Endothelial cell of umbilical vein (primary cell): ENCODE measurements around the gene FAM120C.

ENCODE experiments used
- EZH2 ChIP-seq: IDR thresholded peaks from 2 replicates; pipeline ENCODE4 v1.6.1; 2012; ENCODE audit warnings: borderline replicate concordance, low read depth, mild to moderate bottlenecking, moderate library complexity, low read length, inconsistent platforms; ENCODE audit not compliant: severe bottlenecking
- JUN ChIP-seq: IDR thresholded peaks from 2 replicates; pipeline ENCODE4 v1.6.1; 2011; ENCODE audit warnings: borderline replicate concordance, low read depth; ENCODE audit not compliant: insufficient read length, insufficient read depth
- POLR2A ChIP-seq: IDR thresholded peaks from 2 replicates; pipeline ENCODE4 v1.6.1; 2012; ENCODE audit warnings: low read depth, mild to moderate bottlenecking, control low read depth, low read length
- POLR2AphosphoS5 ChIP-seq: IDR thresholded peaks from 2 replicates; pipeline ENCODE4 v1.6.1; 2012; ENCODE audit warnings: low read depth, mild to moderate bottlenecking, control low read depth, low read length, moderate library complexity; ENCODE audit not compliant: insufficient read depth
- TF ChIP-seq, protein P1 (sequence below), 2 donors: IDR thresholded peaks; 1 replicate in 1 of 2; 2 replicates in 1 of 2; pipeline ENCODE4 v1.5.1; 2011; ENCODE audit warnings: low read length in 2 of 2, mild to moderate bottlenecking in 2 of 2, moderate library complexity in 2 of 2, control low read depth in 1 of 2, inconsistent platforms in 1 of 2, low read depth in 1 of 2; ENCODE audit not compliant: insufficient read depth in 1 of 2; ENCODE audit errors: extremely low read depth in 1 of 2

DNA sequence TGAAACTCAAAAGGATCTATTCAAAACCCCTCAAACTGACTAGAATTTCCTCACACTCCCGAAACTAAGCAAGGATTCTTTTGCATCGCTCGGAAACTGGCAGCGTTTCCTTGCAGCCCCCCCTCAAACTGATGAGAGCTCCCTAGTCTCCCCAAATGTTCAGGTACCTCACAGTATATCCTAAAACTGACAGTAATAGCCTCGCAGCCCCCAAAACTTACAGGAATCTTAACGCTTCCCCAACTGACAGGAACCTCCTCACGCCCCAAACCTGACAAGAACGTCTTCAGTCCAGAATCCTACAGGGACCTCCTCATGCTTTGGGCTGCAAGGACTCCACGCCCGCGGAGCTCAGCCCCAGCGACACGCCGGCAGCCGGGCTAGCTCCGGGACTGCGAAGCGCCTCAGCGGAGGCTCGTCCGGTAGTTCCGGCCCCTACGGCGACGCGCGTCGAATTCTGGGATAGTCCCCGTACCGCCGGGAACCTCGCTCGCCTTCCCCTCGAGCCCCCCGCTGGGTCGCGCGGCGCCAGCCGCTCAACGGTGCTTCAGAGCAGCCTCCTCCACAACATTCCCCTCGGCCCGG lies 139.4 kb downstream of the FAM120C start:
- TF ChIP-seq POLR2AphosphoS5 (no peak), EZH2 (no peak), POLR2A (no peak), JUN (no peak)
- TF ChIP-seq, protein P1, sequence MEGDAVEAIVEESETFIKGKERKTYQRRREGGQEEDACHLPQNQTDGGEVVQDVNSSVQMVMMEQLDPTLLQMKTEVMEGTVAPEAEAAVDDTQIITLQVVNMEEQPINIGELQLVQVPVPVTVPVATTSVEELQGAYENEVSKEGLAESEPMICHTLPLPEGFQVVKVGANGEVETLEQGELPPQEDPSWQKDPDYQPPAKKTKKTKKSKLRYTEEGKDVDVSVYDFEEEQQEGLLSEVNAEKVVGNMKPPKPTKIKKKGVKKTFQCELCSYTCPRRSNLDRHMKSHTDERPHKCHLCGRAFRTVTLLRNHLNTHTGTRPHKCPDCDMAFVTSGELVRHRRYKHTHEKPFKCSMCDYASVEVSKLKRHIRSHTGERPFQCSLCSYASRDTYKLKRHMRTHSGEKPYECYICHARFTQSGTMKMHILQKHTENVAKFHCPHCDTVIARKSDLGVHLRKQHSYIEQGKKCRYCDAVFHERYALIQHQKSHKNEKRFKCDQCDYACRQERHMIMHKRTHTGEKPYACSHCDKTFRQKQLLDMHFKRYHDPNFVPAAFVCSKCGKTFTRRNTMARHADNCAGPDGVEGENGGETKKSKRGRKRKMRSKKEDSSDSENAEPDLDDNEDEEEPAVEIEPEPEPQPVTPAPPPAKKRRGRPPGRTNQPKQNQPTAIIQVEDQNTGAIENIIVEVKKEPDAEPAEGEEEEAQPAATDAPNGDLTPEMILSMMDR (IDR thresholded peaks at IDR 0.05; ENCODE audit: extremely low read depth in 1 of 2, insufficient read depth in 1 of 2, low read depth in 1 of 2, low read length in 2 of 2), result no peak
